ENCODE results near the gene EDAR. TPM values are rescaled to one million over a fixed set of nuclear protein-coding genes. Genes with fewer than 3 reads are reported as not detected.
A peak's percentile ranks its signal among the peaks of the same experiment; 100 is the strongest.

EDAR gene
- total RNA-seq, 1 experiment from 2014 or later = 0.15 TPM

DNA sequence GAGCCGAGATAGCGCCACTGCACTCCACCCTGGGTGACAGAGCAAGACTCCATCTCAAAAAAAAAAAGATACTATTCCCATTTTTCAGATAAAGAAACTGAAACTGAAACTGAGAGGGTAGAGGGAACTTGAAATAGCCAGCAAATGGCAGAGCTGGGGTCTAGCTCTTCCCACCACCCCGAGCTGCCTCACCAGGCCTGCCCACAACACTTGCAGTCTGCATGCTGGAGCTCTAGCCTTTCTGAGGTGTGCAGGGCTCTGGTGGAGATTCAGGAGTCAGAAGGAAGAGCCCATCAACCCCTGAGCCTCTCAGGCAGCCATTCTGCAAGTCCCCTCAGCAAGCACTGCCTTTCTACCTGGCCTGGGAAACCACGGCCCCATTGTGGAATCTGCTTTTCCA lies 14.3 kb downstream of the EDAR start (continued):
- TF ChIP-seq, protein P1, sequence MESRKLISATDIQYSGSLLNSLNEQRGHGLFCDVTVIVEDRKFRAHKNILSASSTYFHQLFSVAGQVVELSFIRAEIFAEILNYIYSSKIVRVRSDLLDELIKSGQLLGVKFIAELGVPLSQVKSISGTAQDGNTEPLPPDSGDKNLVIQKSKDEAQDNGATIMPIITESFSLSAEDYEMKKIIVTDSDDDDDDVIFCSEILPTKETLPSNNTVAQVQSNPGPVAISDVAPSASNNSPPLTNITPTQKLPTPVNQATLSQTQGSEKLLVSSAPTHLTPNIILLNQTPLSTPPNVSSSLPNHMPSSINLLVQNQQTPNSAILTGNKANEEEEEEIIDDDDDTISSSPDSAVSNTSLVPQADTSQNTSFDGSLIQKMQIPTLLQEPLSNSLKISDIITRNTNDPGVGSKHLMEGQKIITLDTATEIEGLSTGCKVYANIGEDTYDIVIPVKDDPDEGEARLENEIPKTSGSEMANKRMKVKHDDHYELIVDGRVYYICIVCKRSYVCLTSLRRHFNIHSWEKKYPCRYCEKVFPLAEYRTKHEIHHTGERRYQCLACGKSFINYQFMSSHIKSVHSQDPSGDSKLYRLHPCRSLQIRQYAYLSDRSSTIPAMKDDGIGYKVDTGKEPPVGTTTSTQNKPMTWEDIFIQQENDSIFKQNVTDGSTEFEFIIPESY (IDR thresholded peaks at IDR 0.05; ENCODE audit: extremely low read depth, insufficient replicate concordance, low read length) = no peak
- TF ChIP-seq, protein P2, sequence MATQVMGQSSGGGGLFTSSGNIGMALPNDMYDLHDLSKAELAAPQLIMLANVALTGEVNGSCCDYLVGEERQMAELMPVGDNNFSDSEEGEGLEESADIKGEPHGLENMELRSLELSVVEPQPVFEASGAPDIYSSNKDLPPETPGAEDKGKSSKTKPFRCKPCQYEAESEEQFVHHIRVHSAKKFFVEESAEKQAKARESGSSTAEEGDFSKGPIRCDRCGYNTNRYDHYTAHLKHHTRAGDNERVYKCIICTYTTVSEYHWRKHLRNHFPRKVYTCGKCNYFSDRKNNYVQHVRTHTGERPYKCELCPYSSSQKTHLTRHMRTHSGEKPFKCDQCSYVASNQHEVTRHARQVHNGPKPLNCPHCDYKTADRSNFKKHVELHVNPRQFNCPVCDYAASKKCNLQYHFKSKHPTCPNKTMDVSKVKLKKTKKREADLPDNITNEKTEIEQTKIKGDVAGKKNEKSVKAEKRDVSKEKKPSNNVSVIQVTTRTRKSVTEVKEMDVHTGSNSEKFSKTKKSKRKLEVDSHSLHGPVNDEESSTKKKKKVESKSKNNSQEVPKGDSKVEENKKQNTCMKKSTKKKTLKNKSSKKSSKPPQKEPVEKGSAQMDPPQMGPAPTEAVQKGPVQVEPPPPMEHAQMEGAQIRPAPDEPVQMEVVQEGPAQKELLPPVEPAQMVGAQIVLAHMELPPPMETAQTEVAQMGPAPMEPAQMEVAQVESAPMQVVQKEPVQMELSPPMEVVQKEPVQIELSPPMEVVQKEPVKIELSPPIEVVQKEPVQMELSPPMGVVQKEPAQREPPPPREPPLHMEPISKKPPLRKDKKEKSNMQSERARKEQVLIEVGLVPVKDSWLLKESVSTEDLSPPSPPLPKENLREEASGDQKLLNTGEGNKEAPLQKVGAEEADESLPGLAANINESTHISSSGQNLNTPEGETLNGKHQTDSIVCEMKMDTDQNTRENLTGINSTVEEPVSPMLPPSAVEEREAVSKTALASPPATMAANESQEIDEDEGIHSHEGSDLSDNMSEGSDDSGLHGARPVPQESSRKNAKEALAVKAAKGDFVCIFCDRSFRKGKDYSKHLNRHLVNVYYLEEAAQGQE (IDR thresholded peaks at IDR 0.05; ENCODE audit: low read depth) = no peak

DNA sequence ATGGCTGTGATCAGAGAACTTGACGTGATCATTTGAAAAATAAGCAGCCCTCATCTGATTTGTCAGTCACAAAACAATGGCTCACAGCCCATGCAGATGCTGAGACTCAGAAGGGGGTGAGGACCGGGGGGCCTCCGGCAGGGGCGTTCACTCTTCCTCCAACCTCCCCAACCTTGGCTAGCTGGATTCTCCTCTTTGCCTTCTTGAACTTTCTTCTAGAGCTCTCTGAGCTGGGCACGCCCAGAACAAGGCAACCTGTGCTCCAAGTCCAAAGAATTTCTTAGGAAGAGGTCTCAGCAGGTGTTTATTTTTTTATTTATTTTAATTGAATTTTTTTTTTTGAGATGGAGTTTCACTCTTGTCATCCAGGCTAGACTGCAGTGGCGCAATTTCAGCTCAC lies 16.4 kb downstream of the EDAR start:
- intact Hi-C loops (cut with micrococcal nuclease) = no loop called here
- Histone ChIP-seq H2AFZ (ENCODE audit: low read depth, low read length, poor library complexity, severe bottlenecking) (peak overlapping the region; percentile 72), H3K9me3 (ENCODE audit: control insufficient read depth in 1 of 2, insufficient read depth in 1 of 2, low read depth in 1 of 2, low read length in 2 of 2) (no peaks in the 10 kb centered on the region), H3K4me3 (replicated peaks in 1 of 2; ENCODE audit: low read depth in 1 of 2, low read length in 2 of 2) (peak overlapping the region in 1 of 2 experiments; percentile 43; a peak in 2 of 4 replicates), H3K27ac (ENCODE audit: low read depth, low read length) (peak overlapping the region; percentile 53; the same call in 1 of the 2 replicates), H3K36me3 (ENCODE audit: control insufficient read depth in 1 of 2, insufficient read depth in 2 of 2, low read length in 2 of 2) (no peaks in the 10 kb centered on the region), H3K4me1 (ENCODE audit: control insufficient read depth in 1 of 2, insufficient read depth in 2 of 2, low read length in 2 of 2) (peaks cover 32 to 49% of the 10 kb centered on the region in 2 experiments), H3K4me2 (ENCODE audit: low read length) (peak overlapping the region; percentile 78), H3K27me3 (ENCODE audit: insufficient read depth, low read length) (peaks cover 19% of the 10 kb centered on the region; the same call in 1 of the 2 replicates), H3K79me2 (ENCODE audit: insufficient read depth, low read length) (no peaks in the 10 kb centered on the region), H4K20me1 (ENCODE audit: insufficient read depth) (no peaks in the 10 kb centered on the region), H3K9me2 (ENCODE audit: insufficient read depth) (no peaks in the 10 kb centered on the region), H3K9ac (ENCODE audit: low read length) (peak overlapping the region; percentile 24; the same call in 1 of the 2 replicates)
- ChIA-PET CTCF (no interaction called here), POLR2A (no interaction called here), RAD21 (ENCODE audit: low non-redundant PET in 1 of 2, low total read pairs in 2 of 2, uncharacterized antibody in 2 of 2, unreplicated experiment in 2 of 2) (interaction anchor here in 1 of 2 experiments (1.2 kb wide), 1 partner anchor 13 kb away, joined by 3 read pairs; no protein-coding TSS in a partner anchor)
- ATAC-seq = no peak
- DNase-seq (ENCODE audit: low read depth, low spot score) = no peak
- BruUV-seq (replicated peaks) = no TSS peak
- TF ChIP-seq EZH2 (IDR thresholded peaks at IDR 0.05) (no peak), POLR2A (IDR thresholded peaks at IDR 0.05; ENCODE audit: borderline replicate concordance, extremely low read depth, insufficient read depth, insufficient read length) (no peak), TCF7L2 (IDR thresholded peaks at IDR 0.05; ENCODE audit: borderline replicate concordance, extremely low read depth, insufficient read depth, insufficient read length) (no peak), POLR2AphosphoS5 (IDR thresholded peaks at IDR 0.05; ENCODE audit: low read depth, low read length) (no peak), JUND (IDR thresholded peaks at IDR 0.05) (no peak), SIN3A (IDR thresholded peaks at IDR 0.05; ENCODE audit: low read depth) (no peak), CEBPB (IDR thresholded peaks at IDR 0.05; ENCODE audit: low read depth) (no peak), EGR1 (IDR thresholded peaks at IDR 0.05; ENCODE audit: low read depth) (no peak), ZFX (IDR thresholded peaks at IDR 0.05) (no peak), RAD21 (IDR thresholded peaks at IDR 0.05; ENCODE audit: low read depth) (no peak)
- TF ChIP-seq, protein P1 (IDR thresholded peaks at IDR 0.05; ENCODE audit: extremely low read depth, insufficient replicate concordance, low read length) = no peak
- TF ChIP-seq, protein P3, sequence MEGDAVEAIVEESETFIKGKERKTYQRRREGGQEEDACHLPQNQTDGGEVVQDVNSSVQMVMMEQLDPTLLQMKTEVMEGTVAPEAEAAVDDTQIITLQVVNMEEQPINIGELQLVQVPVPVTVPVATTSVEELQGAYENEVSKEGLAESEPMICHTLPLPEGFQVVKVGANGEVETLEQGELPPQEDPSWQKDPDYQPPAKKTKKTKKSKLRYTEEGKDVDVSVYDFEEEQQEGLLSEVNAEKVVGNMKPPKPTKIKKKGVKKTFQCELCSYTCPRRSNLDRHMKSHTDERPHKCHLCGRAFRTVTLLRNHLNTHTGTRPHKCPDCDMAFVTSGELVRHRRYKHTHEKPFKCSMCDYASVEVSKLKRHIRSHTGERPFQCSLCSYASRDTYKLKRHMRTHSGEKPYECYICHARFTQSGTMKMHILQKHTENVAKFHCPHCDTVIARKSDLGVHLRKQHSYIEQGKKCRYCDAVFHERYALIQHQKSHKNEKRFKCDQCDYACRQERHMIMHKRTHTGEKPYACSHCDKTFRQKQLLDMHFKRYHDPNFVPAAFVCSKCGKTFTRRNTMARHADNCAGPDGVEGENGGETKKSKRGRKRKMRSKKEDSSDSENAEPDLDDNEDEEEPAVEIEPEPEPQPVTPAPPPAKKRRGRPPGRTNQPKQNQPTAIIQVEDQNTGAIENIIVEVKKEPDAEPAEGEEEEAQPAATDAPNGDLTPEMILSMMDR (IDR thresholded peaks at IDR 0.05 in 2 of 3, conservative IDR thresholded peaks at IDR 0.05 in 1 of 3; ENCODE audit: borderline replicate concordance in 1 of 3, insufficient read depth in 1 of 3, low read depth in 2 of 3, low read length in 2 of 3) = no peak
